ENCODE measurements around the gene SLC10A3. TPM values are rescaled to one million over a fixed set of nuclear protein-coding genes. Genes with fewer than 3 reads are reported as not detected.

SLC10A3 gene, protein sequence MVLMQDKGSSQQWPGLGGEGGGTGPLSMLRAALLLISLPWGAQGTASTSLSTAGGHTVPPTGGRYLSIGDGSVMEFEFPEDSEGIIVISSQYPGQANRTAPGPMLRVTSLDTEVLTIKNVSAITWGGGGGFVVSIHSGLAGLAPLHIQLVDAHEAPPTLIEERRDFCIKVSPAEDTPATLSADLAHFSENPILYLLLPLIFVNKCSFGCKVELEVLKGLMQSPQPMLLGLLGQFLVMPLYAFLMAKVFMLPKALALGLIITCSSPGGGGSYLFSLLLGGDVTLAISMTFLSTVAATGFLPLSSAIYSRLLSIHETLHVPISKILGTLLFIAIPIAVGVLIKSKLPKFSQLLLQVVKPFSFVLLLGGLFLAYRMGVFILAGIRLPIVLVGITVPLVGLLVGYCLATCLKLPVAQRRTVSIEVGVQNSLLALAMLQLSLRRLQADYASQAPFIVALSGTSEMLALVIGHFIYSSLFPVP
- 29.9 and 33.6 TPM in 2 replicates for total RNA-seq

DNA sequence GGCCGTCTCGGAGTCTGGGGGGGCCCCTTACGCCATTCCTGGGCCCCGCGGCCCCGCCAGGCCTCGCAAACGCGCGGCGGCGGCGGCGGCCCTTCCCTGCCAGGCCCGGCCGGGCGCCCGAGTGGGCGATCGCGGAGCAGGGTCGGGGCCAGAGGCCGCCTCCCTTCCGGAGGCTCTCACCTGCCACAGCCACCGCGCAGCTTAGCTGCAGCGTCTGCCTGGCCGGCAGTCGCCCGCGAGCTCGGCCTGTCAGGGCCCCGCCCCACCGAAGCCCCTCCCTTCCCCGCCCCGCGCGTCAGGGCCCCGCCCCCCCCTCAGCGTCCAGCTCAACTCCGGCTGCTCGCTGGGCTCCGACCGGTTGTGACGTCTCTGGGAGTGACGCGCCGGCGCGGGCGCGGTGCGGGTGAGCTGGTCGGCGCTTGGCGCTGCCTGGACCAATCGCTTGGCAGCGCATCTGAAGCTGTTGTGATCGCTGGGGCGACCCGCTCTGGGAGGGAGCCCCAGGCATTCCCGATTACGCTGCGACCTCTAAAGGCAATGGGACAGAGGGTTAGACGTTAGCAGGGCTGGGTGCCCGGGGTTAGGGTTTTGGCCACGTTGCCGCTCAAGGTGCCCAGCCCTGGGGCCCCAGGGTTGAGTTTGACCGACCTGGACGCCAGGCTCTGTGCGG, at the start of gene SLC10A3:
Gene SLC10A3 (minus strand): TSS at position 216 of the 670 bp plus-strand sequence. CDS start 1,689 bp downstream, outside the sequence.

DNA sequence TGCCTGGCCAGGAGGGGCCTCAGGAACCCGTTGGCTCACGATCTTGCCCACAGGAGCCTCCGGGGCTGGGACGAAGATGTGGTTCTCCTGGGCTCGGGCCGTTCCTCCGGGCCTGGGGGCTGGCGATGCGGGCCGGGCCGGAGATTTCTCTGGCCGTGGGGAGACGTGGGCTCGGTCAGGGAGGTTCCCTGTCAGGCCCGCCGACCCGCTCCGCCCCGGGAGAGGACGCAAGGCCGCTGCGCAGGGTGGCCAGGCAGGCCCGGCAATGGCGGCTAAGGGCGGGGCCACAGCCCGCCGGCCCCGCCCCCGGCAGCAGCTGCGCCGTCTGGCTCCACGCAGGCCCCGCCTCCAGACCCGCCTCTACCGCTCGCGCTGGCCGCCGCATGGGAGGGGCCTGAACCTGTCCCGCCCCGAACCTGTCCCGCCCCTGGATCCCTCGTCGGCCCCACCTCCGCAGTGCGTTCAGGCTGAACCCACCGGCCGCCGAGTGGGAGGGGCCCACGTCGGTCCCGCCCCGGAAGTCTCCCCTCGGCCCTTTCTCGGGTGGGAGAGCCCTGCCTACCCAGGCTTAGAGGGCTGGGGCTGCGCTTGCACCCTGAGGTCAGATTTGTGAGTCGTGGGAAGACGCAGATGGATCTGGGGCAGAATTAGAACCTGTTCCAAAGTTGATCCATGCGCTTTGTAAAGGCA, 25.7 kb upstream of the SLC10A3 start, which contains the start of gene FAM3A:
Gene FAM3A (minus strand): TSS at position 267 of the 690 bp plus-strand sequence. CDS start 460 bp downstream, outside the sequence.

GRCh38 chrX:154486396-154487207, 3.8 kb downstream of the SLC10A3 start, which contains the start of gene UBL4A:
UBL4A (minus strand) TSS chrX:154486615; CDS start chrX:154486584, 31 bp downstream.

GRCh38 chrX:154478728-154479622, 11.5 kb downstream of the SLC10A3 start, which contains the start of gene LAGE3:
LAGE3 (minus strand) TSS chrX:154479281; CDS start chrX:154478915, 366 bp downstream.

DNA sequence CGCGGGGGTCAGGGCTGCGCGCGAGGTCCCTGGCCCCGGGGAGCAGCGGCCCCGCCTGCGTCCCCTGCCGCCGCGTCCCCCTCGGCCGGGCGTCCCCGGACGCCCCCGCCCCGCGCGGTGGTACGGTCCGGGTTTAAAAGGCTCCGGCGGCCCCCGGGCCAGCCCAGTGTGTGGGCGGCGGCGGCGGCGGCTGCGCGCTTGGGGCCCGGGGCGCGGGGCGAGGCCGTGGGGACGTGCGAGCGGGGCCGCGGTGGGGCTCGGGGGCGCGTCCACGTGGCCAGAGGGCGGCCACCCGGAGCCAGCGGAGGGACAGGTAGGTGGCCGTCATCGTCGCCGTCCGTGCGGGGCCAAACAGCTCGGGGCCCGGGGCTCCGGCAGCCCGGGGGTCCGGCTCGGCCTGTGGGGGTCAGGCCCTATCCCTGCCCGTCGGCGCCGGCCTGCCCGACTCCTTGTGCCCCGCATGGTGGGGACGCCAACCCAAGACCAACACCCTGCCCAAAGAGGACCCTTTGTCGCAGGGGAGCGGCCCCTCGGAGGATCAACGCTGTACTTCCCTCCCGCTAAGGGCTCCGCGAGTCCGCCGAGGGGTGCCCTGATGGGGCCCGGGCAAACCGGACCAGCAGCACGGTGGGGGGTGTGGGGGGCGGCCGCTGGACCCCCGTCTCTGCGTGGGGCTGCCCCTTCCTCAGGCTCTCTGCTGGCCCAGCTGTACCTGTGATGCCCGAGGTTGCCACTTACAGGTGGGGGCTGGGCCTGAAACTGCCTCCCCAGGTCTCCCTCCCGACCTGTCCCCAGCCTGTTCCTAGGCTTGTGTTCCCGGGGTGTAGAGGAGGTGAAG, 32.1 kb downstream of the SLC10A3 start, which contains the start of gene PLXNA3:
Gene PLXNA3 (plus strand): TSS at position 166 of the 838 bp plus-strand sequence. CDS start 1,903 bp downstream, outside the sequence.

GRCh38 chrX:154443992-154444754, 46.3 kb downstream of the SLC10A3 start, which contains the start of gene FAM50A:
FAM50A (plus strand) TSS chrX:154444141; CDS start chrX:154444236, 95 bp downstream.

Small RNA genes within 50 kb of the gene (small RNA-seq; reads per million reads assigned to genes)
- 0.24 reads per million for gene MIR6858
- not detected for gene RN7SL697P

Other genes with a start within 250 kb of the SLC10A3 start
- gene OPN1MW3, start 233.0 kb downstream of the SLC10A3 start, total RNA-seq: not detected in 2 replicates
- gene TEX28, start 195.5 kb downstream of the SLC10A3 start, total RNA-seq: not detected in 2 replicates
- 0.10 TPM in 1 of 2 replicates, not detected in the other for gene TKTL1, start 194.8 kb downstream of the SLC10A3 start, total RNA-seq
- 1,650 and 2,218 TPM in 2 replicates for gene FLNA, start 116.0 kb downstream of the SLC10A3 start, total RNA-seq
- 40.6 and 56.5 TPM in 2 replicates for gene EMD, start 111.3 kb downstream of the SLC10A3 start, total RNA-seq
- gene RPL10, start 92.3 kb downstream of the SLC10A3 start, total RNA-seq: 3,434 and 3,696 TPM in 2 replicates
- 102 and 110 TPM in 2 replicates for gene DNASE1L1, start 81.4 kb downstream of the SLC10A3 start, total RNA-seq
- 22.4 and 22.9 TPM in 2 replicates for gene TAFAZZIN, start 79.1 kb downstream of the SLC10A3 start, total RNA-seq
- 83.5 and 83.6 TPM in 2 replicates for gene ATP6AP1, start 62.0 kb downstream of the SLC10A3 start, total RNA-seq
- 80.5 and 121 TPM in 2 replicates for gene GDI1, start 53.5 kb downstream of the SLC10A3 start, total RNA-seq
- gene FAM50A, start 46.5 kb downstream of the SLC10A3 start, total RNA-seq: 39.4 and 44.1 TPM in 2 replicates
- 14.9 and 21.6 TPM in 2 replicates for gene PLXNA3, start 32.3 kb downstream of the SLC10A3 start, total RNA-seq
- 15.4 and 18.9 TPM in 2 replicates for gene LAGE3, start 11.3 kb downstream of the SLC10A3 start, total RNA-seq
- 39.9 and 43.1 TPM in 2 replicates for gene UBL4A, start 4.0 kb downstream of the SLC10A3 start, total RNA-seq
- 17.7 and 22.2 TPM in 2 replicates for gene FAM3A, start 25.6 kb upstream of the SLC10A3 start, total RNA-seq
- gene G6PD, start 56.2 kb upstream of the SLC10A3 start, total RNA-seq: 96.0 and 108 TPM in 2 replicates
- gene IKBKG, start 57.0 kb upstream of the SLC10A3 start, total RNA-seq: 25.7 and 26.8 TPM in 2 replicates
- not detected in 2 replicates for gene CTAG1A, start 94.5 kb upstream of the SLC10A3 start, total RNA-seq
- gene CTAG1B, start 128.7 kb upstream of the SLC10A3 start, total RNA-seq: not detected in 2 replicates
- not detected in 2 replicates for gene CTAG2, start 162.9 kb upstream of the SLC10A3 start, total RNA-seq

Data from vein endothelial cell (primary cell).